Osteoblast (primary cell): ENCODE measurements around the gene HCFC1R1. TPM values are rescaled to one million over a fixed set of nuclear protein-coding genes. Genes with fewer than 3 reads are reported as not detected.

ENCODE experiments used
- DNase-seq: peaks from one replicate; pipeline ENCODE4 v3.0.0; 2011; ENCODE audit warnings: low spot score, mixed read lengths; ENCODE audit not compliant: insufficient read length; ENCODE audit errors: missing footprints
- H2AFZ ChIP-seq: 2 replicates; pipeline ENCODE4 v1.6.0; 2011; ENCODE audit warnings: mild to moderate bottlenecking, low read length
- H3K27ac ChIP-seq: 2 replicates; pipeline ENCODE4 v1.5.1; 2011; ENCODE audit warnings: mild to moderate bottlenecking, low read depth, low read length, moderate library complexity
- H3K27me3 ChIP-seq: 2 replicates; pipeline ENCODE4 v1.6.0; 2012; ENCODE audit warnings: mild to moderate bottlenecking, control low read depth, inconsistent platforms, low read length, moderate library complexity; ENCODE audit not compliant: insufficient read depth
- H3K36me3 ChIP-seq: 2 replicates; pipeline ENCODE4 v1.5.1; 2011; ENCODE audit warnings: mild to moderate bottlenecking, low read length, control low read depth, moderate library complexity; ENCODE audit not compliant: insufficient read depth
- H3K4me1 ChIP-seq: 2 replicates; pipeline ENCODE4 v1.5.1; 2011; ENCODE audit warnings: mild to moderate bottlenecking, low read length, control low read depth, moderate library complexity; ENCODE audit not compliant: insufficient read depth
- H3K4me2 ChIP-seq: 2 replicates; pipeline ENCODE4 v1.6.0; 2011; ENCODE audit warnings: mild to moderate bottlenecking, low read length; ENCODE audit not compliant: insufficient read depth
- H3K4me3 ChIP-seq: fragments of 200-600 bp; sonication (generic); 3 replicates; pipeline ENCODE4 v1.5.1; 2012; ENCODE audit warnings: mild to moderate bottlenecking, low read length, inconsistent platforms; ENCODE audit not compliant: insufficient read depth
- H3K79me2 ChIP-seq: 2 replicates; pipeline ENCODE4 v1.6.0; 2012; ENCODE audit warnings: mild to moderate bottlenecking, low read length, control low read depth, inconsistent platforms; ENCODE audit not compliant: insufficient read depth
- H3K9me3 ChIP-seq: 2 replicates; pipeline ENCODE4 v1.5.1; 2011; ENCODE audit warnings: low read depth, low read length, control low read depth
- H4K20me1 ChIP-seq: 2 replicates; pipeline ENCODE4 v1.6.0; 2012; ENCODE audit warnings: mild to moderate bottlenecking, low read length, control low read depth; ENCODE audit not compliant: insufficient read depth
- CTCF ChIP-seq: IDR thresholded peaks from 2 replicates; pipeline ENCODE4 v1.5.1; 2011; ENCODE audit warnings: mild to moderate bottlenecking, low read depth, low read length, moderate library complexity; ENCODE audit errors: extremely low read depth
- total RNA-seq: library from RNA; depleted of rRNA; stranded (reverse); fragments of >200 nt; gene quantifications from 2 replicates; pipeline ENCODE4 v1.2.3, GENCODE V29; 2012

HCFC1R1 gene
- total RNA-seq, 1 donor, result 20.3 TPM

- peaks cover 20% of the 10 kb centered on the region for H3K36me3 ChIP-seq
- no peak overlapping the region for H2AFZ ChIP-seq
- H4K20me1 ChIP-seq, result peaks cover 30% of the 10 kb centered on the region
- H3K79me2 ChIP-seq, result no peaks in the 10 kb centered on the region
- H3K4me2 ChIP-seq, result no peak overlapping the region
- TF ChIP-seq CTCF, result no peak
- DNase-seq, result no peak
- peaks cover 16% of the 10 kb centered on the region for H3K27me3 ChIP-seq
- H3K4me1 ChIP-seq, result peaks cover 20% of the 10 kb centered on the region
- no peak overlapping the region for H3K27ac ChIP-seq
- H3K9me3 ChIP-seq, result no peaks in the 10 kb centered on the region
- no peak overlapping the region for H3K4me3 ChIP-seq
Observed at GRCh38 chr16:3026609-3027488, 3.1 kb upstream of the HCFC1R1 start.

GRCh38 chr16:3026003-3026378 lies 2.2 kb upstream of the HCFC1R1 start:
- H3K27me3 ChIP-seq, result peaks cover 16% of the 10 kb centered on the region
- no peaks in the 10 kb centered on the region for H3K9me3 ChIP-seq
- no peaks in the 10 kb centered on the region for H3K79me2 ChIP-seq
- H3K27ac ChIP-seq, result no peak overlapping the region
- H3K4me1 ChIP-seq, result peaks cover 20% of the 10 kb centered on the region
- no peak for TF ChIP-seq CTCF
- peaks cover 24% of the 10 kb centered on the region for H3K36me3 ChIP-seq
- H2AFZ ChIP-seq, result no peak overlapping the region
- H3K4me2 ChIP-seq, result no peak overlapping the region
- peaks cover 39% of the 10 kb centered on the region for H4K20me1 ChIP-seq
- peak; percentile 85 for DNase-seq
- no peak overlapping the region for H3K4me3 ChIP-seq

GRCh38 chr16:3025032-3026002 lies 1.6 kb upstream of the HCFC1R1 start:
- TF ChIP-seq CTCF, result no peak
- H2AFZ ChIP-seq, result no peak overlapping the region

GRCh38 chr16:3023415-3023668 lies 400 bp downstream of the HCFC1R1 start:
- no peak for TF ChIP-seq CTCF
- Histone ChIP-seq H3K4me1 (peaks cover 20% of the 10 kb centered on the region), H3K4me3 (peak overlapping the region; percentile 94), H3K36me3 (peaks cover 24% of the 10 kb centered on the region), H2AFZ (no peak overlapping the region), H3K9me3 (no peaks in the 10 kb centered on the region), H3K79me2 (no peaks in the 10 kb centered on the region), H3K27ac (peak overlapping the region; percentile 98), H3K27me3 (peaks cover under 1% of the 10 kb centered on the region), H4K20me1 (peaks cover 34% of the 10 kb centered on the region), H3K4me2 (peak overlapping the region; percentile 96)
- peak; percentile 94 for DNase-seq

More at GRCh38 chr16:3025032-3026002, 1.6 kb upstream of the HCFC1R1 start:
- H3K4me3 ChIP-seq, result no peak overlapping the region
- peaks cover 20% of the 10 kb centered on the region for H3K4me1 ChIP-seq
- peaks cover 42% of the 10 kb centered on the region for H4K20me1 ChIP-seq
- no peak for DNase-seq
- H3K9me3 ChIP-seq, result no peaks in the 10 kb centered on the region
- H3K4me2 ChIP-seq, result no peak overlapping the region
- H3K36me3 ChIP-seq, result peaks cover 24% of the 10 kb centered on the region
- no peaks in the 10 kb centered on the region for H3K79me2 ChIP-seq
- no peak overlapping the region for H3K27ac ChIP-seq
- peaks cover 16% of the 10 kb centered on the region for H3K27me3 ChIP-seq
